HEK293 (cell line): ENCODE data around the gene ABCF1.
A peak's percentile ranks its signal among the peaks of the same experiment; 100 is the strongest.

Source experiments
- GFI1B ChIP-seq: fragments of 450-650 bp; formaldehyde crosslinking; IDR thresholded peaks from 2 replicates; pipeline ENCODE4 v1.5.1; 2016; ENCODE audit warnings: missing biosample characterization, missing genetic modification characterization
- GLI4 ChIP-seq: fragments of 450-650 bp; formaldehyde crosslinking; IDR thresholded peaks from 2 replicates; pipeline ENCODE4 v1.5.1; 2016; ENCODE audit warnings: missing biosample characterization, missing genetic modification characterization
- GLIS1 ChIP-seq: fragments of 450-650 bp; formaldehyde crosslinking; IDR thresholded peaks from 2 replicates; pipeline ENCODE4 v1.5.1; 2016; ENCODE audit warnings: missing biosample characterization, missing genetic modification characterization
- KLF1 ChIP-seq: fragments of 450-650 bp; formaldehyde crosslinking; IDR thresholded peaks from 2 replicates; pipeline ENCODE4 v1.5.1; 2016; ENCODE audit warnings: missing biosample characterization, missing genetic modification characterization
- KLF10 ChIP-seq: fragments of 450-650 bp; IDR thresholded peaks from 2 replicates; pipeline ENCODE4 v1.5.1; 2018; ENCODE audit warnings: missing biosample characterization, mild to moderate bottlenecking, missing genetic modification characterization
- KLF8 ChIP-seq: fragments of 450-650 bp; formaldehyde crosslinking; IDR thresholded peaks from 2 replicates; pipeline ENCODE4 v1.5.1; 2016; ENCODE audit warnings: missing biosample characterization, missing genetic modification characterization
- REPIN1 ChIP-seq: fragments of 450-650 bp; formaldehyde crosslinking; IDR thresholded peaks from 2 replicates; pipeline ENCODE4 v1.5.1; 2017; ENCODE audit warnings: missing biosample characterization, missing genetic modification characterization, low read depth
- REST ChIP-seq: fragments of 450-650 bp; formaldehyde crosslinking; IDR thresholded peaks from 2 replicates; pipeline ENCODE4 v1.5.1; 2016; ENCODE audit warnings: missing biosample characterization, missing genetic modification characterization
- SCRT1 ChIP-seq: fragments of 450-650 bp; formaldehyde crosslinking; IDR thresholded peaks from 2 replicates; pipeline ENCODE4 v1.5.1; 2016; ENCODE audit warnings: missing biosample characterization, missing genetic modification characterization, borderline replicate concordance
- SETDB1 ChIP-seq: IDR thresholded peaks from one replicate; pipeline ENCODE4 v1.6.1; 2017; ENCODE audit warnings: mild to moderate bottlenecking, low read length, moderate library complexity, mixed read lengths; ENCODE audit not compliant: insufficient read length
- SP3 ChIP-seq: fragments of 450-650 bp; formaldehyde crosslinking; IDR thresholded peaks from 2 replicates; pipeline ENCODE4 v1.5.1; 2016; ENCODE audit warnings: missing biosample characterization, missing genetic modification characterization
- YY2 ChIP-seq: fragments of 450-650 bp; formaldehyde crosslinking; IDR thresholded peaks from 2 replicates; pipeline ENCODE4 v1.5.1; 2016; ENCODE audit warnings: missing biosample characterization, missing genetic modification characterization
- ZFP3 ChIP-seq: fragments of 450-650 bp; formaldehyde crosslinking; IDR thresholded peaks from 2 replicates; pipeline ENCODE4 v1.5.1; 2016; ENCODE audit warnings: low read depth, missing biosample characterization, missing genetic modification characterization
- ZNF114 ChIP-seq: fragments of 450-650 bp; formaldehyde crosslinking; IDR thresholded peaks from 2 replicates; pipeline ENCODE4 v1.5.0; 2017; ENCODE audit warnings: missing biosample characterization, missing genetic modification characterization
- ZNF155 ChIP-seq: fragments of 450-650 bp; formaldehyde crosslinking; IDR thresholded peaks from 2 replicates; pipeline ENCODE4 v1.5.1; 2016; ENCODE audit warnings: missing biosample characterization, missing genetic modification characterization
- ZNF174 ChIP-seq: fragments of 450-650 bp; formaldehyde crosslinking; IDR thresholded peaks from 2 replicates; pipeline ENCODE4 v1.5.0; 2017; ENCODE audit warnings: missing biosample characterization, mild to moderate bottlenecking, missing genetic modification characterization
- ZNF211 ChIP-seq: fragments of 450-650 bp; formaldehyde crosslinking; IDR thresholded peaks from 2 replicates; pipeline ENCODE4 v1.5.1; 2016; ENCODE audit warnings: low read depth, missing biosample characterization, missing genetic modification characterization
- ZNF24 ChIP-seq: fragments of 450-650 bp; formaldehyde crosslinking; IDR thresholded peaks from 2 replicates; pipeline ENCODE4 v1.5.1; 2016; ENCODE audit warnings: missing biosample characterization, missing genetic modification characterization
- ZNF292 ChIP-seq: fragments of 450-650 bp; formaldehyde crosslinking; IDR thresholded peaks from 2 replicates; pipeline ENCODE4 v1.5.1; 2016; ENCODE audit warnings: low read depth, missing biosample characterization, missing genetic modification characterization, borderline replicate concordance
- ZNF324 ChIP-seq: fragments of 450-650 bp; formaldehyde crosslinking; IDR thresholded peaks from 2 replicates; pipeline ENCODE4 v1.5.1; 2016; ENCODE audit warnings: missing biosample characterization, missing genetic modification characterization
- ZNF37A ChIP-seq: fragments of 450-650 bp; IDR thresholded peaks from 2 replicates; pipeline ENCODE4 v1.5.1; 2018; ENCODE audit warnings: missing biosample characterization, missing genetic modification characterization
- ZNF501 ChIP-seq: fragments of 450-650 bp; formaldehyde crosslinking; IDR thresholded peaks from 2 replicates; pipeline ENCODE4 v1.5.1; 2016; ENCODE audit warnings: missing biosample characterization, missing genetic modification characterization
- ZNF514 ChIP-seq: fragments of 450-650 bp; formaldehyde crosslinking; IDR thresholded peaks from 2 replicates; pipeline ENCODE4 v1.5.1; 2016; ENCODE audit warnings: missing biosample characterization, missing genetic modification characterization
- ZNF558 ChIP-seq: fragments of 450-650 bp; formaldehyde crosslinking; IDR thresholded peaks from 2 replicates; pipeline ENCODE4 v1.5.1; 2016; ENCODE audit warnings: missing biosample characterization, missing genetic modification characterization
- ZNF560 ChIP-seq: fragments of 450-650 bp; formaldehyde crosslinking; IDR thresholded peaks from 2 replicates; pipeline ENCODE4 v1.5.1; 2017; ENCODE audit warnings: missing biosample characterization, missing genetic modification characterization, borderline replicate concordance
- ZNF660 ChIP-seq: fragments of 450-650 bp; IDR thresholded peaks from 2 replicates; pipeline ENCODE4 v1.5.1; 2018; ENCODE audit warnings: missing biosample characterization, mild to moderate bottlenecking, missing genetic modification characterization
- ZNF837 ChIP-seq: fragments of 450-650 bp; formaldehyde crosslinking; IDR thresholded peaks from 2 replicates; pipeline ENCODE4 v1.5.1; 2016; ENCODE audit warnings: missing biosample characterization, missing genetic modification characterization
- TF ChIP-seq, protein P1 (sequence below): fragments of 450-650 bp; formaldehyde crosslinking; IDR thresholded peaks from 2 replicates; pipeline ENCODE4 v1.5.1; 2017; ENCODE audit warnings: missing biosample characterization, missing genetic modification characterization
- TF ChIP-seq, protein P2 (sequence below): fragments of 450-650 bp; formaldehyde crosslinking; IDR thresholded peaks from 2 replicates; pipeline ENCODE4 v1.5.1; 2016; ENCODE audit warnings: missing biosample characterization, missing genetic modification characterization
- TF ChIP-seq, protein P3 (sequence below): fragments of 450-650 bp; formaldehyde crosslinking; IDR thresholded peaks from 2 replicates; pipeline ENCODE4 v1.5.1; 2017; ENCODE audit warnings: missing biosample characterization, missing genetic modification characterization
- TF ChIP-seq, protein P4 (sequence below): fragments of 450-650 bp; formaldehyde crosslinking; IDR thresholded peaks from 2 replicates; pipeline ENCODE4 v1.5.1; 2016; ENCODE audit warnings: missing biosample characterization, missing genetic modification characterization

The ABCF1 gene

GRCh38 chr6:30571075-30571761 is at the start of gene ABCF1 (continued):
- TF ChIP-seq ZNF155 (tag by site-specific recombination) (no peak), ZNF837 (tag by site-specific recombination) (no peak), ZFP3 (tag by site-specific recombination) (no peak), KLF1 (peak; percentile 51; the same call in 1 of the 2 replicates), ZNF174 (tag by site-specific recombination) (no peak), YY2 (peak; percentile 66; the same call in 1 of the 2 replicates), REPIN1 (tag by site-specific recombination) (no peak), SP3 (tag by site-specific recombination) (peak; percentile 88), ZNF660 (tag by site-specific recombination) (0 out of 2 replicates have a peak, but pooled peaks have one; percentile 63), ZNF324 (tag by site-specific recombination) (peak; percentile 59; the same call in 1 of the 2 replicates), GFI1B (tag by site-specific recombination) (no peak), GLIS1 (tag by site-specific recombination) (0 out of 2 replicates have a peak, but pooled peaks have one; percentile 28), ZNF558 (tag by site-specific recombination) (no peak), KLF10 (peak; percentile 95), KLF8 (tag by site-specific recombination) (peak; percentile 76), ZNF37A (tag by site-specific recombination) (no peak), SETDB1 (no peak), ZNF114 (no peak), ZNF292 (tag by site-specific recombination) (no peak), ZNF24 (tag by site-specific recombination) (no peak), ZNF501 (no peak), SCRT1 (tag by site-specific recombination) (no peak), REST (tag by site-specific recombination) (no peak), ZNF514 (no peak), GLI4 (no peak), ZNF211 (tag by site-specific recombination) (no peak), ZNF560 (tag by site-specific recombination) (no peak)
- TF ChIP-seq, protein P1, sequence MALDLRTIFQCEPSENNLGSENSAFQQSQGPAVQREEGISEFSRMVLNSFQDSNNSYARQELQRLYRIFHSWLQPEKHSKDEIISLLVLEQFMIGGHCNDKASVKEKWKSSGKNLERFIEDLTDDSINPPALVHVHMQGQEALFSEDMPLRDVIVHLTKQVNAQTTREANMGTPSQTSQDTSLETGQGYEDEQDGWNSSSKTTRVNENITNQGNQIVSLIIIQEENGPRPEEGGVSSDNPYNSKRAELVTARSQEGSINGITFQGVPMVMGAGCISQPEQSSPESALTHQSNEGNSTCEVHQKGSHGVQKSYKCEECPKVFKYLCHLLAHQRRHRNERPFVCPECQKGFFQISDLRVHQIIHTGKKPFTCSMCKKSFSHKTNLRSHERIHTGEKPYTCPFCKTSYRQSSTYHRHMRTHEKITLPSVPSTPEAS (tag by site-specific recombination), result no peak
- TF ChIP-seq, protein P2, sequence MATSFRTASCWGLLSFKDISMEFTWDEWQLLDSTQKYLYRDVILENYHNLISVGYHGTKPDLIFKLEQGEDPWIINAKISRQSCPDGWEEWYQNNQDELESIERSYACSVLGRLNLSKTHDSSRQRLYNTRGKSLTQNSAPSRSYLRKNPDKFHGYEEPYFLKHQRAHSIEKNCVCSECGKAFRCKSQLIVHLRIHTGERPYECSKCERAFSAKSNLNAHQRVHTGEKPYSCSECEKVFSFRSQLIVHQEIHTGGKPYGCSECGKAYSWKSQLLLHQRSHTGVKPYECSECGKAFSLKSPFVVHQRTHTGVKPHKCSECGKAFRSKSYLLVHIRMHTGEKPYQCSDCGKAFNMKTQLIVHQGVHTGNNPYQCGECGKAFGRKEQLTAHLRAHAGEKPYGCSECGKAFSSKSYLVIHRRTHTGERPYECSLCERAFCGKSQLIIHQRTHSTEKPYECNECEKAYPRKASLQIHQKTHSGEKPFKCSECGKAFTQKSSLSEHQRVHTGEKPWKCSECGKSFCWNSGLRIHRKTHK, result no peak
- TF ChIP-seq, protein P3, sequence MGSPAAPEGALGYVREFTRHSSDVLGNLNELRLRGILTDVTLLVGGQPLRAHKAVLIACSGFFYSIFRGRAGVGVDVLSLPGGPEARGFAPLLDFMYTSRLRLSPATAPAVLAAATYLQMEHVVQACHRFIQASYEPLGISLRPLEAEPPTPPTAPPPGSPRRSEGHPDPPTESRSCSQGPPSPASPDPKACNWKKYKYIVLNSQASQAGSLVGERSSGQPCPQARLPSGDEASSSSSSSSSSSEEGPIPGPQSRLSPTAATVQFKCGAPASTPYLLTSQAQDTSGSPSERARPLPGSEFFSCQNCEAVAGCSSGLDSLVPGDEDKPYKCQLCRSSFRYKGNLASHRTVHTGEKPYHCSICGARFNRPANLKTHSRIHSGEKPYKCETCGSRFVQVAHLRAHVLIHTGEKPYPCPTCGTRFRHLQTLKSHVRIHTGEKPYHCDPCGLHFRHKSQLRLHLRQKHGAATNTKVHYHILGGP (tag by site-specific recombination), result no peak
- TF ChIP-seq, protein P4, sequence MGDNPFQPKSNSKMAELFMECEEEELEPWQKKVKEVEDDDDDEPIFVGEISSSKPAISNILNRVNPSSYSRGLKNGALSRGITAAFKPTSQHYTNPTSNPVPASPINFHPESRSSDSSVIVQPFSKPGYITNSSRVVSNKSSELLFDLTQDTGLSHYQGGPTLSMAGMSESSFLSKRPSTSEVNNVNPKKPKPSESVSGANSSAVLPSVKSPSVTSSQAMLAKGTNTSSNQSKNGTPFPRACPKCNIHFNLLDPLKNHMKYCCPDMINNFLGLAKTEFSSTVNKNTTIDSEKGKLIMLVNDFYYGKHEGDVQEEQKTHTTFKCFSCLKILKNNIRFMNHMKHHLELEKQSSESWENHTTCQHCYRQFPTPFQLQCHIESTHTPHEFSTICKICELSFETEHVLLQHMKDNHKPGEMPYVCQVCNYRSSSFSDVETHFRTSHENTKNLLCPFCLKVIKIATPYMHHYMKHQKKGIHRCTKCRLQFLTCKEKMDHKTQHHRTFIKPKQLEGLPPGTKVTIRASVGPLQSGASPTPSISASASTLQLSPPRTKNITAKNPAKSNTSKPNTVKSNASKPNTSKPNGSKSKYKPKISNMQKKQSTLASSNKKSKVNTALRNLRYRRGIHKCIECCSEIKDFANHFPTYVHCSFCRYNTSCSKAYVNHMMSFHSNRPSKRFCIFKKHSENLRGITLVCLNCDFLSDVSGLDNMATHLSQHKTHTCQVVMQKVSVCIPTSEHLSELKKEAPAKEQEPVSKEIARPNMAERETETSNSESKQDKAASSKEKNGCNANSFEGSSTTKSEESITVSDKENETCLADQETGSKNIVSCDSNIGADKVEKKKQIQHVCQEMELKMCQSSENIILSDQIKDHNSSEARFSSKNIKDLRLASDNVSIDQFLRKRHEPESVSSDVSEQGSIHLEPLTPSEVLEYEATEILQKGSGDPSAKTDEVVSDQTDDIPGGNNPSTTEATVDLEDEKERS, result no peak
